OCI-LY7 (cell line): Measurements from ENCODE around the gene SRPK2. TPM values are rescaled to one million over a fixed set of nuclear protein-coding genes. Genes with fewer than 3 reads are reported as not detected.

Experiments
- BruUV-seq: library from RNA; stranded (reverse); fragments of 400-500 nt; replicated peaks from 2 replicates; lab custom pipeline; 2021; lab: Mats Ljungman, UMichigan
- CTCF ChIA-PET: fragments of 300-600 bp; sonication (Branson Sonifier 250); formaldehyde crosslinking; loops from one replicate; lab custom pipeline; 2022; ENCODE audit warnings: antibody characterized with exemption; ENCODE audit not compliant: unreplicated experiment; lab: Charles Lee
- POLR2A ChIA-PET: fragments of 300-600 bp; sonication (Branson Sonifier 250); formaldehyde crosslinking; loops from one replicate; lab custom pipeline; 2022; ENCODE audit warnings: antibody characterized with exemption; lab: Charles Lee
- DNase-seq: peaks from one replicate; pipeline ENCODE4 v3.0.0-alpha.2; 2015; ENCODE audit warnings: low spot score
- H2AFZ ChIP-seq: fragments of 200-600 bp; sonication (generic), shearing (Covaris generic); 2 replicates; pipeline ENCODE4 v1.6.1; 2014; ENCODE audit warnings: mild to moderate bottlenecking, antibody characterized with exemption, low read length, moderate library complexity
- H3K27ac ChIP-seq: fragments of 200-600 bp; sonication (generic); 2 replicates; pipeline ENCODE4 v1.5.1; 2014; ENCODE audit warnings: mixed run types, low read depth, mild to moderate bottlenecking, moderate library complexity, low read length, inconsistent platforms; ENCODE audit not compliant: poor library complexity, severe bottlenecking
- H3K36me3 ChIP-seq: fragments of 200-600 bp; sonication (generic); 2 replicates; pipeline ENCODE4 v1.6.1; 2014; ENCODE audit warnings: mild to moderate bottlenecking, antibody characterized with exemption, low read length, moderate library complexity, mixed read lengths; ENCODE audit not compliant: insufficient read depth
- H3K4me1 ChIP-seq: fragments of 200-600 bp; sonication (generic); 2 replicates; pipeline ENCODE4 v1.5.1; 2014; ENCODE audit warnings: mild to moderate bottlenecking, low read length; ENCODE audit not compliant: insufficient read depth, poor library complexity, severe bottlenecking
- H3K4me2 ChIP-seq: fragments of 200-600 bp; sonication (generic); 2 replicates; pipeline ENCODE4 v1.6.1; 2014; ENCODE audit warnings: mild to moderate bottlenecking, low read length
- H3K4me3 ChIP-seq: fragments of 200-600 bp; sonication (generic); 2 replicates; pipeline ENCODE4 v1.5.1; 2014; ENCODE audit warnings: mild to moderate bottlenecking, low read depth, low read length; ENCODE audit not compliant: poor library complexity, severe bottlenecking
- H3K79me2 ChIP-seq: fragments of 200-600 bp; sonication (generic); 2 replicates; pipeline ENCODE4 v1.6.1; 2016; ENCODE audit warnings: low read depth, mild to moderate bottlenecking, low read length, moderate library complexity, mixed read lengths; ENCODE audit not compliant: insufficient read depth
- H3K9me2 ChIP-seq: fragments of 200-600 bp; sonication (generic); 2 replicates; pipeline ENCODE4 v1.6.1; 2016; ENCODE audit warnings: mild to moderate bottlenecking, low read length, mixed read lengths; ENCODE audit not compliant: insufficient read depth
- H3K9me3 ChIP-seq: fragments of 200-600 bp; sonication (generic); 2 replicates; pipeline ENCODE4 v1.6.1; 2014; ENCODE audit warnings: mild to moderate bottlenecking, mixed run types, low read length, mixed read lengths
- H4K20me1 ChIP-seq: fragments of 200-600 bp; sonication (generic); 2 replicates; pipeline ENCODE4 v1.6.1; 2014; ENCODE audit warnings: mild to moderate bottlenecking, antibody characterized with exemption, low read length, moderate library complexity, mixed read lengths; ENCODE audit not compliant: insufficient read depth
- CTCF ChIP-seq: fragments of 200-600 bp; sonication (generic); conservative IDR thresholded peaks from 2 replicates; pipeline ENCODE4 v1.5.1; 2014; ENCODE audit warnings: mild to moderate bottlenecking, antibody characterized with exemption, low read length, moderate library complexity, mixed read lengths
- EZH2phosphoT487 ChIP-seq: fragments of 200-600 bp; sonication (generic); IDR thresholded peaks from 2 replicates; pipeline ENCODE4 v1.6.1; 2018; ENCODE audit warnings: low read depth, borderline replicate concordance, mild to moderate bottlenecking, mixed run types, antibody characterized with exemption, low read length, moderate library complexity, mixed read lengths
- intact Hi-C: fragments of 100-400 bp; cut with micrococcal nuclease; formaldehyde crosslinking; loops from one replicate; pipeline ENCODE4 v1.10.0; 2022; ENCODE audit not compliant: unreplicated experiment
- total RNA-seq, 2 experiments: library from RNA; depleted of rRNA in 1 of 2; stranded (reverse); fragments of >200 nt in 1 of 2; shearing (Covaris generic) in 1 of 2; gene quantifications; 2 replicates each; pipeline ENCODE4 v1.2.3, GENCODE V29; 2014 to 2022

SRPK2 gene
- total RNA-seq, 2 experiments from 2014 or later = 22.1 to 26.8 TPM

GRCh38 chr7:105139381-105139780 is 249.3 kb downstream of the SRPK2 start:
- CTCF ChIA-PET = no interaction called here

DNA sequence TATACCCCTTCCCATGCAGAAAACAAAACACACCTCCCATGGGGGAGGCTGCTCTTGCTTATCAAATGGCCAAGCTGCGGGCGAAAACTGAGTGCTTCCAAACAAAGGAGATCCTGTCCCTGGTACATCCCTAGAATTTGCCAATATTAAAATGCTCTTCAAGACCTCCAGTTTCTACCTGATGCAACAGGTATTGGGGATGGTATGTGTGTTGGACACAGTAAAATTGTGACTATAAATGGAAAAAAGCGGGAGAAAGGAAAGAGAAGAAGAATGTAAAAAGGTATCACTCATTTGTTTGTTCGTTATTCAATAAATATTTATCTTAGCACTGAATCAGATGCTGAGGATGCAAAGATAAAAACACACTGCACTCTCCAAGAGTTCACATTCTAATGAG is 250.8 kb downstream of the SRPK2 start:
- DNase-seq = no peak
- Histone ChIP-seq H3K4me1 (no peaks in the 10 kb centered on the region), H3K27ac (no peak overlapping the region), H2AFZ (no peak overlapping the region), H3K79me2 (no peaks in the 10 kb centered on the region), H3K4me3 (no peak overlapping the region), H3K9me2 (no peaks in the 10 kb centered on the region), H3K4me2 (no peak overlapping the region), H3K9me3 (no peaks in the 10 kb centered on the region), H3K36me3 (peaks cover 23% of the 10 kb centered on the region), H4K20me1 (no peaks in the 10 kb centered on the region)
- ChIA-PET POLR2A (no interaction called here), CTCF (no interaction called here)
- no peak for TF ChIP-seq EZH2phosphoT487
- no peak for TF ChIP-seq CTCF
- intact Hi-C loops = no loop called here
- BruUV-seq = no TSS peak

More at GRCh38 chr7:105139381-105139780, 249.3 kb downstream of the SRPK2 start:
- no TSS peak for BruUV-seq
- Histone ChIP-seq H3K4me3 (no peak overlapping the region), H3K36me3 (peaks cover 21% of the 10 kb centered on the region), H3K4me1 (no peaks in the 10 kb centered on the region), H3K27ac (no peak overlapping the region), H3K9me2 (no peaks in the 10 kb centered on the region), H3K79me2 (no peaks in the 10 kb centered on the region), H4K20me1 (no peaks in the 10 kb centered on the region), H3K4me2 (no peak overlapping the region), H3K9me3 (no peaks in the 10 kb centered on the region), H2AFZ (no peak overlapping the region)
- intact Hi-C loops = no loop called here
- no peak for DNase-seq
- no peak for TF ChIP-seq CTCF
- TF ChIP-seq EZH2phosphoT487 = no peak
- POLR2A ChIA-PET = interaction anchor here (0.6 to 1.0 kb wide), 2 partner anchors 16 to 53 kb away, joined by 3 read pairs; no protein-coding TSS in a partner anchor

DNA sequence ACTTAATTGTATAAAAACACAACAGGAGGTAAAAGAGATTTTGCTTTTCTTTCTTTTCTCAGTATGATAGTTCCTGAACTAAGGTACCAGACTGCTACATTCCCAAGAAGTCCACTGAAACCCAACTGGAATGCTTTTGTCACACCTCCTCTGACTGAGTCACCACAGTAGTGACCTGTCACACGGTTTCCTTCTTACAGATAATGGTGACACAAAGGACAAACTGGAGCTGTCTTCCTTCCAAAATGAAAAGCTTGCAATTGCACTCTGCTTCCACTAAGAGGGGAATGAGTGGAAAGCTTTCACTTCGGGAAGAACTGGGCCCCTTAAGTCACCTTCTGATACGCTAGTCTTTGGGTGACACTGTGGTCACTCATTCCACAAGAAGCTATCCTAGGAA is 252.5 kb downstream of the SRPK2 start:
- no peak overlapping the region for H3K4me3 ChIP-seq
- TF ChIP-seq CTCF (no peak), EZH2phosphoT487 (no peak)
- no peak overlapping the region for H3K27ac ChIP-seq
- peaks cover 16% of the 10 kb centered on the region; the same call in 1 of the 2 replicates for H3K36me3 ChIP-seq
- POLR2A ChIA-PET = interaction anchor here (0.6 to 1.2 kb wide), 3 partner anchors 10 to 58 kb away, joined by 3 to 4 read pairs (median 4); no protein-coding TSS in a partner anchor
- no peak for DNase-seq
- H3K4me1 ChIP-seq = no peaks in the 10 kb centered on the region
- no peaks in the 10 kb centered on the region for H3K9me3 ChIP-seq
- H3K4me2 ChIP-seq = no peak overlapping the region
- no peaks in the 10 kb centered on the region for H3K9me2 ChIP-seq
- CTCF ChIA-PET = interaction anchor here (0.5 kb wide), 1 partner anchor 157 kb away, joined by 4 read pairs; no protein-coding TSS in a partner anchor
- no peaks in the 10 kb centered on the region for H3K79me2 ChIP-seq
- H4K20me1 ChIP-seq = no peaks in the 10 kb centered on the region
- no TSS peak for BruUV-seq
- intact Hi-C loops = no loop called here
- no peak overlapping the region for H2AFZ ChIP-seq
